Lower leg skin (tissue), 4 donors: ENCODE measurements around the gene KIF1B. TPM values are rescaled to one million over a fixed set of nuclear protein-coding genes. Genes with fewer than 3 reads are reported as not detected.
"Not testable (repeated sequence)": the region's sequence is repeated elsewhere in the genome, so short reads cannot be mapped to it uniquely, and the experiment has no call there.

Source experiments
- DNase-seq, 2 donors: peaks; one replicate each; pipeline ENCODE4 v3.0.0-alpha.2; 2019; ENCODE audit warnings: low spot score in 2 of 2
- H3K4me3 ChIP-seq: fragments of 200-600 bp; sonication (generic); 2 replicates; pipeline ENCODE4 v1.5.1; 2017; ENCODE audit warnings: mild to moderate bottlenecking, low read depth; ENCODE audit not compliant: poor library complexity, severe bottlenecking
- POLR2A ChIP-seq, 2 donors: fragments of 450-650 bp; IDR thresholded peaks; one replicate each; pipeline ENCODE4 v1.6.1; 2016 to 2017; ENCODE audit warnings: antibody characterized with exemption in 2 of 2, mild to moderate bottlenecking in 1 of 2, moderate library complexity in 1 of 2
- WGBS, 2 donors: methylation state at CpG; one replicate each; pipeline ENCODE4 v1.1.5; 2018; 5-methylcytosine and 5-hydroxymethylcytosine counted together
- intact Hi-C: fragments of 100-400 bp; cut with DNase I; formaldehyde crosslinking; loops from one replicate; pipeline ENCODE4 v1.15.0; 2023; ENCODE audit warnings: low total_unique reads
- total RNA-seq, 4 donors: library from RNA; depleted of rRNA; stranded (reverse); fragments of >200 nt; gene quantifications; one replicate each; pipeline ENCODE4 v1.1.0, GENCODE V29; 2016
- TF ChIP-seq, protein P1 (sequence below), 3 donors: fragments of 450-650 bp; IDR thresholded peaks; one replicate each; pipeline ENCODE4 v1.5.1; 2016; ENCODE audit warnings: antibody characterized with exemption in 3 of 3, mild to moderate bottlenecking in 3 of 3, moderate library complexity in 2 of 3

Gene KIF1B
- total RNA-seq, 4 donors from 2014 or later, result 44.1 to 53.1 (median 46.0) TPM

- intact Hi-C loops, result no loop called here
- TF ChIP-seq, protein P1, sequence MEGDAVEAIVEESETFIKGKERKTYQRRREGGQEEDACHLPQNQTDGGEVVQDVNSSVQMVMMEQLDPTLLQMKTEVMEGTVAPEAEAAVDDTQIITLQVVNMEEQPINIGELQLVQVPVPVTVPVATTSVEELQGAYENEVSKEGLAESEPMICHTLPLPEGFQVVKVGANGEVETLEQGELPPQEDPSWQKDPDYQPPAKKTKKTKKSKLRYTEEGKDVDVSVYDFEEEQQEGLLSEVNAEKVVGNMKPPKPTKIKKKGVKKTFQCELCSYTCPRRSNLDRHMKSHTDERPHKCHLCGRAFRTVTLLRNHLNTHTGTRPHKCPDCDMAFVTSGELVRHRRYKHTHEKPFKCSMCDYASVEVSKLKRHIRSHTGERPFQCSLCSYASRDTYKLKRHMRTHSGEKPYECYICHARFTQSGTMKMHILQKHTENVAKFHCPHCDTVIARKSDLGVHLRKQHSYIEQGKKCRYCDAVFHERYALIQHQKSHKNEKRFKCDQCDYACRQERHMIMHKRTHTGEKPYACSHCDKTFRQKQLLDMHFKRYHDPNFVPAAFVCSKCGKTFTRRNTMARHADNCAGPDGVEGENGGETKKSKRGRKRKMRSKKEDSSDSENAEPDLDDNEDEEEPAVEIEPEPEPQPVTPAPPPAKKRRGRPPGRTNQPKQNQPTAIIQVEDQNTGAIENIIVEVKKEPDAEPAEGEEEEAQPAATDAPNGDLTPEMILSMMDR (IDR thresholded peaks at IDR 0.05), result no peak
- TF ChIP-seq POLR2A (IDR thresholded peaks at IDR 0.05), result no peak
- no peak for DNase-seq
- no peak overlapping the region for H3K4me3 ChIP-seq
- WGBS, 2 donors, result 92 to 99% methylated on average over 12 of the region's 12 CpGs
These were observed 39.6 kb downstream of the KIF1B start for GRCh38 chr1:10249808-10250457.

DNA sequence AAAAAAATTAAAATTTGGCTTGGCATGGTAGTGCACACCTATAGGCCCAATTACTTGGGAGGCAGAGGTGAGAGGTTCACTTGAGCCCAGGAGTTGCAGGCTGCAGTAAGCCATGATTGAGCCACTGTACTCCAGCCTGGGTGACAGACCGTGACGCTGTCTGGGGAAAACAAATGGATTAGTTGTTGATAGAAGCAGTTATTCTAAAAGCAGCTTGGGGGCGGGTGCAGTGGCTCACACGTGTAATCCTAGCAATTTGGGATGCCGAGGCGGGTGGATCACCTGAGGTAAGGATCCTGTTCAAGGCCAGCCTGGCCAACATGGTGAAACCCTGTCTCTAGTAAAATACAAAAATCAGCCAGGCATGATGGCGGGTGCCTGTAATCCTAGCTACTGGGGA, 40.3 kb downstream of the KIF1B start:
- WGBS, 2 donors, result 84 to 89% methylated on average over 7 of the region's 7 CpGs
- TF ChIP-seq, protein P1 (IDR thresholded peaks at IDR 0.05), result no peak
- TF ChIP-seq POLR2A (IDR thresholded peaks at IDR 0.05), result no peak
- intact Hi-C loops, result no loop called here

GRCh38 chr1:10251325-10252108, 41.1 kb downstream of the KIF1B start:
- intact Hi-C loops, DNase-seq, H3K4me3 ChIP-seq: not testable (repeated sequence)
- 76 to 85% methylated on average over 9 of the region's 9 CpGs for whole genome bisulfite sequencing, 2 donors

More for the DNA sequence above, 40.3 kb downstream of the KIF1B start:
- DNase-seq, result no peak
- H3K4me3 ChIP-seq, result no peak overlapping the region

GRCh38 chr1:10252508-10252907, 42.1 kb downstream of the KIF1B start:
- no peak overlapping the region for H3K4me3 ChIP-seq

GRCh38 chr1:10253149-10253548, 42.8 kb downstream of the KIF1B start:
- TF ChIP-seq, protein P1 (IDR thresholded peaks at IDR 0.05), result no peak
- no peak for TF ChIP-seq POLR2A (IDR thresholded peaks at IDR 0.05)
- no peak for DNase-seq
- intact Hi-C loops, result no loop called here
- WGBS, 2 donors, result 85 to 92% methylated on average over 1 of the region's 1 CpG
- H3K4me3 ChIP-seq, result no peak overlapping the region

More at GRCh38 chr1:10252508-10252907, 42.1 kb downstream of the KIF1B start:
- no peak for DNase-seq
- WGBS, 2 donors, result 85 to 94% methylated on average over 6 of the region's 6 CpGs
- intact Hi-C loops, result no loop called here
- no peak for TF ChIP-seq POLR2A (IDR thresholded peaks at IDR 0.05)
- TF ChIP-seq, protein P1 (IDR thresholded peaks at IDR 0.05), result no peak

GRCh38 chr1:10253755-10254154, 43.4 kb downstream of the KIF1B start:
- DNase-seq, result peak in 1 of 2 donors; percentile 25
- H3K4me3 ChIP-seq, result no peak overlapping the region
- intact Hi-C loops, result no loop called here
- TF ChIP-seq, protein P1 (IDR thresholded peaks at IDR 0.05), result no peak
- no peak for TF ChIP-seq POLR2A (IDR thresholded peaks at IDR 0.05)
- WGBS, 2 donors, result 3 to 6% methylated on average over 3 of the region's 3 CpGs
